GM23338 (cell line): ENCODE data around the gene MYH13. TPM values are rescaled to one million over a fixed set of nuclear protein-coding genes. Genes with fewer than 3 reads are reported as not detected.

Source experiments
- ATAC-seq: fragments of 200-7000 bp; cut with Tn5 transposase; 3 replicates; pipeline ENCODE4 v1.9.1; 2020
- DNase-seq: peaks from one replicate; pipeline ENCODE4 v3.0.0-alpha.2; 2015; ENCODE audit warnings: low spot score
- H2AFZ ChIP-seq: fragments of 200-600 bp; sonication (generic); 2 replicates; pipeline ENCODE4 v1.8.0; 2016; ENCODE audit warnings: antibody characterized with exemption, mild to moderate bottlenecking, moderate library complexity
- H3F3A ChIP-seq: fragments of 200-600 bp; sonication (generic); replicated peaks from 2 replicates; pipeline ENCODE4 v1.8.0; 2017; ENCODE audit warnings: antibody characterized with exemption, mixed run types, low read depth
- H3K27ac ChIP-seq: fragments of 200-600 bp; sonication (generic); 2 replicates; pipeline ENCODE4 v1.6.1; 2016; ENCODE audit warnings: low read depth
- H3K27me3 ChIP-seq: fragments of 200-600 bp; sonication (generic); 2 replicates; pipeline ENCODE4 v1.8.0; 2016; ENCODE audit warnings: mild to moderate bottlenecking, mixed run types, moderate library complexity; ENCODE audit not compliant: insufficient read depth
- H3K36me3 ChIP-seq: fragments of 200-600 bp; sonication (generic); 2 replicates; pipeline ENCODE4 v1.8.0; 2016; ENCODE audit warnings: mild to moderate bottlenecking; ENCODE audit not compliant: insufficient read depth
- H3K4me1 ChIP-seq: fragments of 200-600 bp; sonication (generic); 2 replicates; pipeline ENCODE4 v1.8.0; 2016; ENCODE audit warnings: mild to moderate bottlenecking, moderate library complexity; ENCODE audit not compliant: insufficient read depth
- H3K4me2 ChIP-seq: fragments of 200-600 bp; sonication (generic); 2 replicates; pipeline ENCODE4 v1.7.1; 2017; ENCODE audit warnings: mixed run types
- H3K4me3 ChIP-seq: fragments of 200-600 bp; sonication (generic); 2 replicates; pipeline ENCODE4 v1.6.1; 2016; ENCODE audit warnings: mixed run types
- H3K79me2 ChIP-seq: fragments of 200-600 bp; sonication (generic); replicated peaks from 2 replicates; pipeline ENCODE4 v1.8.0; 2017; ENCODE audit warnings: mild to moderate bottlenecking; ENCODE audit not compliant: insufficient read depth
- H3K9me2 ChIP-seq: fragments of 200-600 bp; sonication (generic); 2 replicates; pipeline ENCODE4 v1.8.0; 2017; ENCODE audit not compliant: insufficient read depth
- H4K20me1 ChIP-seq: fragments of 200-600 bp; sonication (generic); replicated peaks from 2 replicates; pipeline ENCODE4 v1.8.0; 2017; ENCODE audit warnings: mild to moderate bottlenecking; ENCODE audit not compliant: insufficient read depth
- H3K27ac Mint-ChIP-seq: 2 replicates; pipeline ENCODE4 v1.8.0; 2020; ENCODE audit warnings: inconsistent platforms, mild to moderate bottlenecking, moderate library complexity, mixed read lengths
- H3K27me3 Mint-ChIP-seq: 3 replicates; pipeline ENCODE4 v1.8.0; 2022; ENCODE audit warnings: low read depth, mild to moderate bottlenecking, moderate library complexity, mixed read lengths, inconsistent platforms; ENCODE audit not compliant: insufficient read depth, poor library complexity
- H3K36me3 Mint-ChIP-seq: 3 replicates; pipeline ENCODE4 v1.8.0; 2021; ENCODE audit warnings: low read depth, mild to moderate bottlenecking, inconsistent platforms, moderate library complexity, mixed read lengths
- H3K4me1 Mint-ChIP-seq: 3 replicates; pipeline ENCODE4 v1.8.0; 2020; ENCODE audit warnings: mild to moderate bottlenecking, inconsistent platforms, mixed read lengths
- H3K4me3 Mint-ChIP-seq: 3 replicates; pipeline ENCODE4 v1.8.0; 2021; ENCODE audit warnings: moderate library complexity, mild to moderate bottlenecking, inconsistent platforms, mixed read lengths
- H3K9me3 Mint-ChIP-seq: 3 replicates; pipeline ENCODE4 v1.8.0; 2020; ENCODE audit warnings: moderate library complexity, mild to moderate bottlenecking, inconsistent platforms, mixed read lengths
- CREB1 ChIP-seq: fragments of 250-450 bp; sonication (Bioruptor Pico); IDR thresholded peaks from 2 replicates; pipeline ENCODE4 v1.5.0; 2020; ENCODE audit warnings: low read depth, mild to moderate bottlenecking, moderate library complexity
- CTCF ChIP-seq, 2 experiments: fragments of 200-600 bp in 1 of 2; sonication (generic) in 1 of 2; conservative IDR thresholded peaks; 2 replicates each; pipeline versions ENCODE4 v1.5.1 to v1.6.1; 2016 to 2017; ENCODE audit warnings: antibody characterized with exemption in 2 of 2, low read depth in 2 of 2, mild to moderate bottlenecking in 2 of 2, moderate library complexity in 1 of 2
- EZH2phosphoT487 ChIP-seq: fragments of 200-600 bp; sonication (generic); IDR thresholded peaks from one replicate; pipeline ENCODE4 v1.8.1; 2018; ENCODE audit warnings: antibody characterized with exemption; ENCODE audit not compliant: unreplicated experiment
- JUNB ChIP-seq: IDR thresholded peaks from one replicate; pipeline ENCODE4 v1.6.1; 2016; ENCODE audit warnings: antibody characterized with exemption; ENCODE audit not compliant: unreplicated experiment
- NANOG ChIP-seq: IDR thresholded peaks from 2 replicates; pipeline ENCODE4 v1.6.1; 2016; ENCODE audit warnings: antibody characterized with exemption, borderline replicate concordance
- POLR2AphosphoS5 ChIP-seq: IDR thresholded peaks from 2 replicates; pipeline ENCODE4 v1.6.1; 2016; ENCODE audit warnings: antibody characterized with exemption, low read depth
- ZNF331 ChIP-seq: fragments of 250-450 bp; sonication (Bioruptor Pico); IDR thresholded peaks from 2 replicates; pipeline ENCODE4 v1.5.0; 2020; ENCODE audit warnings: low read depth, mild to moderate bottlenecking, moderate library complexity
- ZNF462 ChIP-seq: fragments of 250-450 bp; sonication (Bioruptor Pico); IDR thresholded peaks from 2 replicates; pipeline ENCODE4 v1.5.0; 2020; ENCODE audit warnings: mild to moderate bottlenecking, moderate library complexity
- polyA plus RNA-seq: library from polyadenylated mRNA; unstranded; fragments of >200 nt; fragmentation: Nextera tagmentation; extraction: Ambion mirVana; gene quantifications from 2 replicates; pipeline ENCODE4 v1.2.1, GENCODE V29; 2016
- total RNA-seq: library from RNA; depleted of rRNA; stranded (reverse); fragments of >200 nt; shearing (Covaris generic); gene quantifications from 2 replicates; pipeline ENCODE4 v1.2.3, GENCODE V29; 2014

The MYH13 gene
- total and polyA plus RNA-seq, 2 experiments from 2014 or later, result not detected

- TF ChIP-seq CREB1 (no peak), CTCF (conservative IDR thresholded peaks at IDR 0.05; ENCODE audit: low read depth in 2 of 2) (no peak), NANOG (no peak), ZNF462 (no peak), EZH2phosphoT487 (no peak), POLR2AphosphoS5 (no peak), ZNF331 (CRISPR knock-in tag) (no peak), JUNB (no peak)
- ATAC-seq, result no peak
- no peak overlapping the region for H3K4me3 Mint-ChIP-seq
Observed at GRCh38 chr17:10265100-10265810, 107.6 kb downstream of the MYH13 start.

More at GRCh38 chr17:10265100-10265810, 107.6 kb downstream of the MYH13 start:
- no peaks in the 10 kb centered on the region for H3K9me3 Mint-ChIP-seq
- Histone ChIP-seq H3K4me3 (no peak overlapping the region), H3F3A (no peaks in the 10 kb centered on the region), H3K4me2 (no peak overlapping the region), H4K20me1 (no peaks in the 10 kb centered on the region), H3K9me2 (0 out of 2 replicates have a peak, but pooled peaks cover 3% of the 10 kb centered on the region), H3K79me2 (no peaks in the 10 kb centered on the region), H3K27ac (no peak overlapping the region), H3K4me1 (peaks cover 5% of the 10 kb centered on the region; the same call in 1 of the 2 replicates), H3K36me3 (no peaks in the 10 kb centered on the region), H2AFZ (no peak overlapping the region), H3K27me3 (no peaks in the 10 kb centered on the region)
- H3K4me1 Mint-ChIP-seq, result peaks cover 2% of the 10 kb centered on the region; the same call in 1 of the 3 replicates
- no peak for DNase-seq
- peaks cover 3% of the 10 kb centered on the region; the same call in 2 of the 3 replicates for H3K36me3 Mint-ChIP-seq
- H3K27ac Mint-ChIP-seq, result no peak overlapping the region
- H3K27me3 Mint-ChIP-seq, result peaks cover 1% of the 10 kb centered on the region
